OCI-LY3 (cell line): ENCODE data around the gene CNEP1R1.

Source experiments
- H2AFZ ChIP-seq: fragments of 200-600, 300-600 bp; shearing (Covaris generic); 2 replicates; pipeline ENCODE4 v1.6.0; 2014; ENCODE audit warnings: antibody characterized with exemption, low read depth, low read length
- H3K27ac ChIP-seq: fragments of 200-600, 300-600 bp; sonication (generic); 2 replicates; pipeline ENCODE4 v1.5.1; 2014; ENCODE audit warnings: mild to moderate bottlenecking, low read length, moderate library complexity, mixed read lengths
- H3K27me3 ChIP-seq: fragments of 200-600, 300-600 bp; sonication (generic); 2 replicates; pipeline ENCODE4 v1.6.1; 2014; ENCODE audit warnings: low read depth, low read length, mixed read lengths
- H3K36me3 ChIP-seq: fragments of 200-600, 300-600 bp; sonication (generic); replicated peaks from 2 replicates; pipeline ENCODE3; 2014; ENCODE audit warnings: low read depth, low read length, mixed read lengths
- H3K4me1 ChIP-seq: fragments of 300-600, 200-600 bp; sonication (generic); 2 replicates; pipeline ENCODE4 v1.6.1; 2014; ENCODE audit warnings: low read length, mixed read lengths
- H3K4me2 ChIP-seq: fragments of 200-600, 300-600 bp; sonication (generic); 2 replicates; pipeline ENCODE4 v1.6.1; 2014; ENCODE audit warnings: low read length, mixed read lengths
- H3K4me3 ChIP-seq: fragments of 300-600, 200-600 bp; sonication (generic); 2 replicates; pipeline ENCODE4 v1.5.1; 2014; ENCODE audit warnings: antibody characterized with exemption, mild to moderate bottlenecking, low read length, moderate library complexity
- H3K79me2 ChIP-seq: fragments of 300-600, 200-600 bp; shearing (Covaris generic); 2 replicates; pipeline ENCODE4 v1.6.1; 2014; ENCODE audit warnings: mild to moderate bottlenecking, low read length, mixed read lengths
- H3K9ac ChIP-seq: fragments of 300-600, 200-600 bp; shearing (Covaris generic); 2 replicates; pipeline ENCODE4 v1.6.0; 2014; ENCODE audit warnings: mild to moderate bottlenecking, low read length, moderate library complexity
- H3K9me3 ChIP-seq: fragments of 200-600, 300-600 bp; shearing (Covaris generic); 2 replicates; pipeline ENCODE4 v1.6.1; 2014; ENCODE audit warnings: low read length, mixed read lengths; ENCODE audit not compliant: insufficient read depth
- H4K20me1 ChIP-seq: fragments of 200-600, 300-600 bp; sonication (generic); 2 replicates; pipeline ENCODE4 v1.6.1; 2016; ENCODE audit warnings: low read length, mixed read lengths; ENCODE audit not compliant: insufficient read depth
- EZH2phosphoT487 ChIP-seq: fragments of 200-600 bp; shearing (Covaris generic); IDR thresholded peaks from 2 replicates; pipeline ENCODE4 v1.6.1; 2018; ENCODE audit warnings: antibody characterized with exemption, mixed run types, low read depth
- TF ChIP-seq, protein P1 (sequence below): fragments of 200-600, 300-600 bp; sonication (generic); IDR thresholded peaks from 2 replicates; pipeline ENCODE4 v1.5.1; 2014; ENCODE audit warnings: antibody characterized with exemption, low read length, low read depth

CNEP1R1 gene

GRCh38 chr16:50040018-50040417, 15.0 kb downstream of the CNEP1R1 start:
- Histone ChIP-seq H2AFZ (no peak overlapping the region), H3K4me1 (peaks cover 5% of the 10 kb centered on the region; the same call in 1 of the 2 replicates), H3K4me2 (no peak overlapping the region), H3K4me3 (no peak overlapping the region), H3K9ac (no peak overlapping the region), H4K20me1 (no peaks in the 10 kb centered on the region), H3K27me3 (peaks cover 14% of the 10 kb centered on the region), H3K79me2 (no peaks in the 10 kb centered on the region), H3K36me3 (peaks cover 6% of the 10 kb centered on the region), H3K27ac (no peak overlapping the region), H3K9me3 (no peaks in the 10 kb centered on the region)
- TF ChIP-seq, protein P1, sequence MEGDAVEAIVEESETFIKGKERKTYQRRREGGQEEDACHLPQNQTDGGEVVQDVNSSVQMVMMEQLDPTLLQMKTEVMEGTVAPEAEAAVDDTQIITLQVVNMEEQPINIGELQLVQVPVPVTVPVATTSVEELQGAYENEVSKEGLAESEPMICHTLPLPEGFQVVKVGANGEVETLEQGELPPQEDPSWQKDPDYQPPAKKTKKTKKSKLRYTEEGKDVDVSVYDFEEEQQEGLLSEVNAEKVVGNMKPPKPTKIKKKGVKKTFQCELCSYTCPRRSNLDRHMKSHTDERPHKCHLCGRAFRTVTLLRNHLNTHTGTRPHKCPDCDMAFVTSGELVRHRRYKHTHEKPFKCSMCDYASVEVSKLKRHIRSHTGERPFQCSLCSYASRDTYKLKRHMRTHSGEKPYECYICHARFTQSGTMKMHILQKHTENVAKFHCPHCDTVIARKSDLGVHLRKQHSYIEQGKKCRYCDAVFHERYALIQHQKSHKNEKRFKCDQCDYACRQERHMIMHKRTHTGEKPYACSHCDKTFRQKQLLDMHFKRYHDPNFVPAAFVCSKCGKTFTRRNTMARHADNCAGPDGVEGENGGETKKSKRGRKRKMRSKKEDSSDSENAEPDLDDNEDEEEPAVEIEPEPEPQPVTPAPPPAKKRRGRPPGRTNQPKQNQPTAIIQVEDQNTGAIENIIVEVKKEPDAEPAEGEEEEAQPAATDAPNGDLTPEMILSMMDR = no peak
- TF ChIP-seq EZH2phosphoT487 = no peak

DNA sequence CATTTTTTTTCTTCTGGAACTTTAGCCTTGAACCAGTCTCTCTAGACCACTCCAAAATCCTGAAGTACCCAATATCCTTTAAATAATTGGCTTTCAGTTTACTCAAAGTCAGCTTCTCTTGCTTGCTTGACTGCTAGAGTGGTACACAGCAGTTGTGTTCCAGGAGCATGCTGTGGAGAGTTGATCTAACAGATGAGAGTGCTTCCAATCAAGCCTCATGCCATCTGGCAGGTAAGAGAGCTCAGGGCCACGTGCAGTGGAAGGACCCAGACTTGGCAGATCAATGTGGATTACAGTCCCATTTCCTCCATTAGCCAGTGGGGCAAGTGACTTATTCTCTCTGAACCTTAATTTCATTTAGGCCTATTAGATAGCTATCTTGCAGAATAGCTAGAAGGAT, 15.7 kb downstream of the CNEP1R1 start:
- no peaks in the 10 kb centered on the region for H4K20me1 ChIP-seq
- peaks cover 5% of the 10 kb centered on the region; the same call in 1 of the 2 replicates for H3K4me1 ChIP-seq
- no peaks in the 10 kb centered on the region for H3K79me2 ChIP-seq
- H2AFZ ChIP-seq = no peak overlapping the region
- H3K4me3 ChIP-seq = no peak overlapping the region
- H3K27me3 ChIP-seq = peaks cover 14% of the 10 kb centered on the region
- peaks cover 5% of the 10 kb centered on the region for H3K36me3 ChIP-seq
- H3K9me3 ChIP-seq = no peaks in the 10 kb centered on the region
- H3K27ac ChIP-seq = no peak overlapping the region
- no peak overlapping the region for H3K4me2 ChIP-seq
- H3K9ac ChIP-seq = no peak overlapping the region
- TF ChIP-seq, protein P1 = no peak
- no peak for TF ChIP-seq EZH2phosphoT487

DNA sequence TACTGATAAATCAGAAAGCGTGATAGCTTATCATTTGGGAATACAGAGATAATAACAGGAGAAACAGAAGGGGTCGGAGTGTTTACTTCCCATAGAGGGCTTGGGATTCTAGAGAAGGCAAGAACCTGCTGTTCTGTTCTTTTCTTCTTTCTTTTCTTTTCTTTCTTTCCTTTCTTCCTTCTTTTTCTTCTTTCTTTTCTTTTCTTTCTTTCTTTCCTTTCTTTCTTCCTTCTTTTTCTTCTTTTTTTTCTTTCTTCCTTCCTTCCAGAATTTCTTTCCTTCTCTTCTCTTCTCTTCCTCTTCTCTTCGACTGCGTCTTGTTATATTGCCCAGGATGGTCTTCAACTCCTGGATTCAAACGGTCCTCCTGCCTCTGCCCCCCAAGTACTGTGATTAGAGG, 18.3 kb downstream of the CNEP1R1 start:
- no peaks in the 10 kb centered on the region for H3K36me3 ChIP-seq
- no peak for TF ChIP-seq EZH2phosphoT487
- TF ChIP-seq, protein P1 = no peak
- peaks cover 14% of the 10 kb centered on the region for H3K27me3 ChIP-seq
- H4K20me1 ChIP-seq = no peaks in the 10 kb centered on the region
- no peaks in the 10 kb centered on the region for H3K9me3 ChIP-seq
- no peaks in the 10 kb centered on the region for H3K79me2 ChIP-seq
- H3K27ac ChIP-seq = no peak overlapping the region
- H3K9ac ChIP-seq = no peak overlapping the region
- H2AFZ ChIP-seq = no peak overlapping the region
- H3K4me1 ChIP-seq = peaks cover 5% of the 10 kb centered on the region; the same call in 1 of the 2 replicates
- no peak overlapping the region for H3K4me2 ChIP-seq
- no peak overlapping the region for H3K4me3 ChIP-seq

DNA sequence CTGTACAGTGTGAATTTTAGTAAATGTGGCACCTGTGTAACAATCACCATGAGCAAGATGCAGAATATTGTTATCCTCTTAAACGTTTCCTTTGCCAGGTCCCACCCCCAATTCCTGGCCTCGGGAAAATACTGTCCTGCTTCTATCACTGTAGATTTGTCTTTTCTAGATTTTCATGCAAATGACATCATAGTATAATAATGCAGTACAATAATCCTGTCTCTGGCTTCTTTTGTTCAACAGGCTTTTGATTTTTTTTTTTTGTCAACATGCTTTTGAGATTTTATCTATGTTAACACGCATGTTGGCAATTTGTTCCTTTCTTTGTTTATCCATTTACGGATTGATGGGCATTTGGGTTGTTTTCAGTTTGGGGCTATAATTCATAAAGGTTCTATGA, 20.4 kb downstream of the CNEP1R1 start:
- Histone ChIP-seq H3K36me3 (no peaks in the 10 kb centered on the region), H3K27me3 (peaks cover 14% of the 10 kb centered on the region), H3K9ac (no peak overlapping the region), H3K4me1 (no peaks in the 10 kb centered on the region), H3K9me3 (no peaks in the 10 kb centered on the region), H4K20me1 (no peaks in the 10 kb centered on the region), H3K27ac (no peak overlapping the region), H2AFZ (no peak overlapping the region), H3K4me3 (no peak overlapping the region), H3K79me2 (no peaks in the 10 kb centered on the region), H3K4me2 (no peak overlapping the region)
- no peak for TF ChIP-seq EZH2phosphoT487
- TF ChIP-seq, protein P1 = no peak
